Hepatocyte (in vitro differentiated cells): ENCODE results near the gene IREB2. TPM values are rescaled to one million over a fixed set of nuclear protein-coding genes. Genes with fewer than 3 reads are reported as not detected.
"Not testable (repeated sequence)": the region's sequence is repeated elsewhere in the genome, so short reads cannot be mapped to it uniquely, and the experiment has no call there.

Experiments
- DNase-seq: peaks from one replicate; pipeline ENCODE4 v3.0.0-alpha.2; 2016; ENCODE audit warnings: low spot score
- H2AFZ ChIP-seq: fragments of 200-600 bp; sonication (generic); 2 replicates; pipeline ENCODE4 v1.6.0; 2016; ENCODE audit warnings: antibody characterized with exemption, mild to moderate bottlenecking
- H3K27ac ChIP-seq: fragments of 200-600 bp; sonication (generic); 2 replicates; pipeline ENCODE4 v1.5.1; 2016; ENCODE audit warnings: mild to moderate bottlenecking
- H3K27me3 ChIP-seq: fragments of 200-600 bp; sonication (generic); 2 replicates; pipeline ENCODE4 v1.6.1; 2016
- H3K36me3 ChIP-seq: fragments of 200-600 bp; sonication (generic); replicated peaks from 2 replicates; pipeline ENCODE4 v1.5.1; 2016; ENCODE audit warnings: low read depth; ENCODE audit not compliant: insufficient read depth
- H3K4me1 ChIP-seq: fragments of 200-600 bp; sonication (generic); 2 replicates; pipeline ENCODE4 v1.5.1; 2016; ENCODE audit warnings: mild to moderate bottlenecking, moderate library complexity; ENCODE audit not compliant: insufficient read depth
- H3K4me2 ChIP-seq: fragments of 200-600 bp; sonication (generic); 2 replicates; pipeline ENCODE4 v1.6.0; 2016
- H3K4me3 ChIP-seq: fragments of 200-600 bp; sonication (generic); 2 replicates; pipeline ENCODE4 v1.5.1; 2016; ENCODE audit warnings: mild to moderate bottlenecking
- H3K79me2 ChIP-seq: fragments of 200-600 bp; sonication (generic); 2 replicates; pipeline ENCODE4 v1.6.0; 2017; ENCODE audit warnings: mild to moderate bottlenecking
- H3K9me2 ChIP-seq: fragments of 200-600 bp; sonication (generic); replicated peaks from 2 replicates; pipeline ENCODE4 v1.6.0; 2017; ENCODE audit warnings: mild to moderate bottlenecking; ENCODE audit not compliant: insufficient read depth
- H3K9me3 ChIP-seq: fragments of 200-600 bp; sonication (generic); 2 replicates; pipeline ENCODE4 v1.5.1; 2016; ENCODE audit warnings: low read depth, mild to moderate bottlenecking
- H4K20me1 ChIP-seq: fragments of 200-600 bp; sonication (generic); 2 replicates; pipeline ENCODE4 v1.6.0; 2016; ENCODE audit warnings: mild to moderate bottlenecking; ENCODE audit not compliant: insufficient read depth, poor library complexity, severe bottlenecking
- EZH2 ChIP-seq: fragments of 200-600 bp; sonication (generic); IDR thresholded peaks from 2 replicates; pipeline ENCODE4 v1.6.1; 2016; ENCODE audit warnings: antibody characterized with exemption, mild to moderate bottlenecking, borderline replicate concordance
- EZH2phosphoT487 ChIP-seq: fragments of 200-600 bp; sonication (generic); IDR thresholded peaks from one replicate; pipeline ENCODE4 v1.6.1; 2018; ENCODE audit warnings: antibody characterized with exemption, mild to moderate bottlenecking, low read depth, moderate library complexity; ENCODE audit not compliant: unreplicated experiment, severe bottlenecking
- WGBS: methylation state at CpG from one replicate; pipeline ENCODE4 v1.1.6; 2016; ENCODE audit warnings: low lambda C conversion rate; ENCODE audit errors: missing lambda C conversion rate; 5-methylcytosine and 5-hydroxymethylcytosine counted together
- polyA plus RNA-seq: library from polyadenylated mRNA; unstranded; fragments of >200 nt; fragmentation: Nextera tagmentation; extraction: Ambion mirVana; gene quantifications from 2 replicates; pipeline ENCODE4 v1.2.1, GENCODE V29; 2016
- total RNA-seq: library from RNA; depleted of rRNA; stranded (reverse); fragments of >200 nt; gene quantifications from 2 replicates; pipeline ENCODE4 v1.2.3, GENCODE V29; 2014
- TF ChIP-seq, protein P1 (sequence below): fragments of 200-600 bp; sonication (generic); IDR thresholded peaks from 2 replicates; pipeline ENCODE4 v1.5.1; 2016; ENCODE audit warnings: antibody characterized with exemption, mild to moderate bottlenecking; ENCODE audit not compliant: poor library complexity

The IREB2 gene
- total and polyA plus RNA-seq, 2 experiments from 2014 or later = 20.4 to 54.0 TPM

DNA sequence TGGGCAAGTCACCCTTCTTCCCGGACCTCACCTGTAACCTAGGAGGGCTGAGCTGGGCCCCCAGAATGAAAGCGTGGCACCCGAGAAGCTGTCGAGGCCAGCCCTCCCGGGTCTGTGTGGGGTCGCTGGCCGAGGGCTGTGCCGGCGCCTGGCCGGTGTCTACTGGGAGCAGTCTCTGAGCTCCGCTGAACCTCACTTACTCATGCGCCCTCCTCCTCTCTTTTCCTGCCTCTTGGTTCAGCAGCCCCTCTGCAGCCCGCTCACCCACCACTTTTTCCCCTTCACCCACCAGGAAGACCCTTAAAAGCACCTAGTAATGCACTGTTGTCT, 69.8 kb downstream of the IREB2 start:
- Histone ChIP-seq H2AFZ (peak overlapping the region; percentile 34), H3K36me3 (no peaks in the 10 kb centered on the region), H3K27ac (no peak overlapping the region), H3K9me2 (no peaks in the 10 kb centered on the region), H3K4me1 (no peaks in the 10 kb centered on the region), H3K9me3 (no peaks in the 10 kb centered on the region), H3K79me2 (no peaks in the 10 kb centered on the region), H4K20me1 (no peaks in the 10 kb centered on the region), H3K27me3 (no peaks in the 10 kb centered on the region), H3K4me2 (peak overlapping the region; percentile 83), H3K4me3 (peak overlapping the region; percentile 20)
- under 1% methylated on average over 13 of the region's 13 CpGs for WGBS
- TF ChIP-seq, protein P1, sequence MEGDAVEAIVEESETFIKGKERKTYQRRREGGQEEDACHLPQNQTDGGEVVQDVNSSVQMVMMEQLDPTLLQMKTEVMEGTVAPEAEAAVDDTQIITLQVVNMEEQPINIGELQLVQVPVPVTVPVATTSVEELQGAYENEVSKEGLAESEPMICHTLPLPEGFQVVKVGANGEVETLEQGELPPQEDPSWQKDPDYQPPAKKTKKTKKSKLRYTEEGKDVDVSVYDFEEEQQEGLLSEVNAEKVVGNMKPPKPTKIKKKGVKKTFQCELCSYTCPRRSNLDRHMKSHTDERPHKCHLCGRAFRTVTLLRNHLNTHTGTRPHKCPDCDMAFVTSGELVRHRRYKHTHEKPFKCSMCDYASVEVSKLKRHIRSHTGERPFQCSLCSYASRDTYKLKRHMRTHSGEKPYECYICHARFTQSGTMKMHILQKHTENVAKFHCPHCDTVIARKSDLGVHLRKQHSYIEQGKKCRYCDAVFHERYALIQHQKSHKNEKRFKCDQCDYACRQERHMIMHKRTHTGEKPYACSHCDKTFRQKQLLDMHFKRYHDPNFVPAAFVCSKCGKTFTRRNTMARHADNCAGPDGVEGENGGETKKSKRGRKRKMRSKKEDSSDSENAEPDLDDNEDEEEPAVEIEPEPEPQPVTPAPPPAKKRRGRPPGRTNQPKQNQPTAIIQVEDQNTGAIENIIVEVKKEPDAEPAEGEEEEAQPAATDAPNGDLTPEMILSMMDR = no peak
- TF ChIP-seq EZH2 = no peak
- TF ChIP-seq EZH2phosphoT487 = no peak
- DNase-seq = no peak

DNA sequence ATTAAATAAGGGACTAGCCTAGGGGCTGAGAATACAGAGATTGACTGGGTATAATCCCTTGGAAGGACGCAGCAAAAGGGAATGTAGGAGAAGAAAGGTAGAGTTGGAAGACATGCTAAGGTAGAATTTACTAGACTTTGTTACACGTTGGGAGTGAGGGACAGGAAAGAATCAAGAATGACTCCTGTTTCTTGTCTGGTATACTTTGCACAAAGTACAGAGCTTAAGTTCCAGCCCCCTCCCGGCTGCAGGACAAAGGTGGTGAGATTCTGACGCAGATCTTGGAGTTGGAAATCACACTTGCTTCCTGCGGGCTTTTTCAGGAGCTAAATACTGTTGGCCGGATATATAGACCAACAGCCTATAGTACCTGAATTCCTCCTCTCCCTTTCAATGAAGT, 70.3 kb downstream of the IREB2 start:
- H3K4me3 ChIP-seq = peak overlapping the region; percentile 20
- peak; percentile 12 for DNase-seq
- no peaks in the 10 kb centered on the region for H3K36me3 ChIP-seq
- no peaks in the 10 kb centered on the region for H3K9me2 ChIP-seq
- no peak for TF ChIP-seq EZH2phosphoT487
- TF ChIP-seq, protein P1 = no peak
- no peak for TF ChIP-seq EZH2
- H4K20me1 ChIP-seq = no peaks in the 10 kb centered on the region
- H3K27me3 ChIP-seq = no peaks in the 10 kb centered on the region
- H2AFZ ChIP-seq = peak overlapping the region; percentile 34
- H3K9me3 ChIP-seq = no peaks in the 10 kb centered on the region
- H3K4me2 ChIP-seq = peak overlapping the region; percentile 83
- 45% methylated on average over 6 of the region's 6 CpGs for WGBS
- no peaks in the 10 kb centered on the region for H3K79me2 ChIP-seq
- H3K4me1 ChIP-seq = no peaks in the 10 kb centered on the region
- no peak overlapping the region for H3K27ac ChIP-seq

DNA sequence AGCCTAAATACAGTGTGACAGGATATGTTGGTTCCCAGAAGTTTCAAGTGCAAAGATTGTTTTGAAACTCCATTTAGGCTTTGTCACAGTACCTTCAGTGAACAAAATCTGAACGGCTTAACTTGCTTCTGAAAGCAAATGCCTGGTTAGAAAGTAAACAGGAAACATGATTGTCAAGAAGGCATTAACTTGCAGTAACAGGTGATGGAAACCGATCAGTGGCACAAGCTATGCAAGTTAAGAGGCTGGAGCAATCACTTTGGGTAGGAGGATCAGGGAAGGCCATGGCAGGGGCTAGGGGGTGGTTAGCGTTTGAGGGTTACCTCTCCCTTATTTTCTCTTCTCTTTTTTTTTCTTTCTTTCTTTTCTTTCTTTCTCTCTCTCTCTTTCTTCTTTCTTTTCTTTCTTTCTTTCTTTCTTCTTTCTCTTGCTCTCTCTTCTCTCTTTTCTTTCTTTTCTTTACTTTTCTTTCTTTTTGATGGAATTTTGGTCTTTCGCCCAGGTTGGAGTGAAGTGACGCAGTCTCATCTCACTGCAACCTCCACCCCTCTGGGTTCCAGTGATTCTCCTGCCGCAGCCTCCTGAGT, 71.8 kb downstream of the IREB2 start:
- H3K4me2 ChIP-seq = no peak overlapping the region
- H3K9me3 ChIP-seq = no peaks in the 10 kb centered on the region
- no peaks in the 10 kb centered on the region for H3K4me1 ChIP-seq
- 80% methylated on average over 6 of the region's 6 CpGs for WGBS
- H3K79me2 ChIP-seq = no peaks in the 10 kb centered on the region
- H4K20me1 ChIP-seq = no peaks in the 10 kb centered on the region
- H3K27me3 ChIP-seq = no peaks in the 10 kb centered on the region
- no peaks in the 10 kb centered on the region for H3K36me3 ChIP-seq
- H3K27ac ChIP-seq = no peak overlapping the region
- no peak overlapping the region for H3K4me3 ChIP-seq
- TF ChIP-seq EZH2 (no peak), EZH2phosphoT487 (no peak)
- TF ChIP-seq, protein P1 = no peak
- no peak for DNase-seq
- H2AFZ ChIP-seq = no peak overlapping the region
- H3K9me2 ChIP-seq = no peaks in the 10 kb centered on the region

DNA sequence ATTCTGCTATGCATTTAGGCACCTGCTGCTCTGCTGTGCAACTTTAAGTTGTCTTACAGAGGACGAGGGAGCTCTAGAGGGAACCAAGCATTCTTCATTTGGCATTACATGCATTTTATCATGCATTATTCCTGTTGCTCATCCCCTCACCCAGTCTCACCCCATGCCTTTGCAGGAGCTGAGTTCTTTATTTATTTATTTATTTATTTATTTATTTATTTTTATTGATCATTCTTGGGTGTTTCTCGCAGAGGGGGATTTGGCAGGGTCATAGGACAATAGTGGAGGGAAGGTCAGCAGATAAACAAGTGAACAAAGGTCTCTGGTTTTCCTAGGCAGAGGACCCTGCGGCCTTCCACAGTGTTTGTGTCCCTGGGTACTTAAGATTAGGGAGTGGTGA, 82.0 kb downstream of the IREB2 start:
- not testable (repeated sequence) for H3K27me3 ChIP-seq, H3K4me2 ChIP-seq, H3K36me3 ChIP-seq, H3K9me2 ChIP-seq, DNase-seq, H3K4me3 ChIP-seq, H3K27ac ChIP-seq, H3K79me2 ChIP-seq, H3K9me3 ChIP-seq, H4K20me1 ChIP-seq, H3K4me1 ChIP-seq, H2AFZ ChIP-seq
- 47% methylated on average over 3 of the region's 3 CpGs for WGBS
